Measurements from ENCODE around the gene FAM168B.

DNA sequence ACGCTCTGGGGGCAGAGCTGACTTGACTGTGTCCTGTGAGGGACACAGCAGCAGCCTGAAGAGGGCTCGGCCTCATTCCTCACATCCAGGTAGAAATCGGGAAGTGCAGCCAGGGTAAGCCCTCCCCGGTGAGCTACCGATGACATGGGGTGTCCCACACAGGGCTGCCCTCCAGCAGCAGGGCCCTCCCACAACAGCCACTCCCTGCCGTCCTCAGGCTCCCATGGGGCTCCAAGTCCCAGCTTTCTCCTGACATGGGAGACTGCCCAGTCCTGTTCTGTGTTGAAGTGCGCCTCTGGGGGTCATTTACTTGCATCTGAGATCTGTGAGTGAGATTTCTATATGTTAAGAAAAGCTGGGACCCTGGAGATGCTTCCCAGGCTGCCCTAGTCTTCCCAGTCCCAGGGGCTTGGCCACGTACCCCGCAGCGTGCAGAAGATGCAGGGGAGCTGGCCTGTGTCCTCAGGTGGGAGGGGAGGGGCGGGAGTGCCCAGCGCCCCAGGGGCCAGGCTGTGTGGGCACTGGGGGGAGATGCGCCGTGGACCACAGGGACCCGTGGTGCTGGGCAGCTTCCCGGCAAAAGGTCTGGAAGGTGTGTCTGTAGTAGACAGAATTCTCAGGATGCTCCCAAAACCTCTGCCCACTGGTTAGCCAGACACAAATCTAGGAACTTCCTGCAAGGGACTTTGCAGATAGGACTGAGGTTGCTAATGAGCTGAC is 87.9 kb downstream of the FAM168B start:
- TF ChIP-seq GATA2 (IDR thresholded peaks at IDR 0.05; ENCODE audit: low read depth, low read length): no peak
- no peak for TF ChIP-seq GATA3 (IDR thresholded peaks at IDR 0.05; ENCODE audit: low read depth, low read length)
